Esophagus squamous epithelium (tissue), 4 donors: Measurements from ENCODE around the gene SCRN1.

Experiments used
- POLR2A ChIP-seq, 4 donors: fragments of 450-650 bp; IDR thresholded peaks; one replicate each; pipeline ENCODE4 v1.6.1; 2017; ENCODE audit warnings: antibody characterized with exemption in 4 of 4, mild to moderate bottlenecking in 4 of 4, moderate library complexity in 3 of 4
- TF ChIP-seq, protein P1 (sequence below), 6 experiments: fragments of 450-650 bp in 4 of 6; fragments of 200-600 bp in 2 of 6; sonication (generic) in 2 of 6; IDR thresholded peaks; one replicate each; pipeline ENCODE4 v1.5.1; 2016 to 2019; ENCODE audit warnings: antibody characterized with exemption in 6 of 6, mild to moderate bottlenecking in 4 of 6, moderate library complexity in 4 of 6

DNA sequence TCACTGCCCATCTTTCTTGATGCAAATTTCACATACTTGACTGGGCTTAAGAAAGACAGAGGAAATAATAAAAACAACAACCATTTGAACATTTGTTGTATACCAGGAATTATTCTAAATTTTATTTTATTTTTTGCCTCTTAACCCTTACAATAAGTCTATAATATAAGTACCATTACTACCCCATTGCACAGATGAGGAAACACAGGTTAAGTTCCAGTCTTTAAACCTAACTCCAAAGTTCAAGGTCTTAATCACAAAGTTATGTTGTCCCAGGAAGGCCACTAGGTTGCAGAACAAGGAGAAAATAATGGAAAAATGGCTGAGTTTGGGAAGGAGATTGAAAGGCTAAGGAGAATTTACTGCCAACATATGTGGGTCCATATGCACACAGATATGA is 33.4 kb upstream of the SCRN1 start:
- TF ChIP-seq POLR2A (IDR thresholded peaks at IDR 0.05), result no peak
- TF ChIP-seq, protein P1, sequence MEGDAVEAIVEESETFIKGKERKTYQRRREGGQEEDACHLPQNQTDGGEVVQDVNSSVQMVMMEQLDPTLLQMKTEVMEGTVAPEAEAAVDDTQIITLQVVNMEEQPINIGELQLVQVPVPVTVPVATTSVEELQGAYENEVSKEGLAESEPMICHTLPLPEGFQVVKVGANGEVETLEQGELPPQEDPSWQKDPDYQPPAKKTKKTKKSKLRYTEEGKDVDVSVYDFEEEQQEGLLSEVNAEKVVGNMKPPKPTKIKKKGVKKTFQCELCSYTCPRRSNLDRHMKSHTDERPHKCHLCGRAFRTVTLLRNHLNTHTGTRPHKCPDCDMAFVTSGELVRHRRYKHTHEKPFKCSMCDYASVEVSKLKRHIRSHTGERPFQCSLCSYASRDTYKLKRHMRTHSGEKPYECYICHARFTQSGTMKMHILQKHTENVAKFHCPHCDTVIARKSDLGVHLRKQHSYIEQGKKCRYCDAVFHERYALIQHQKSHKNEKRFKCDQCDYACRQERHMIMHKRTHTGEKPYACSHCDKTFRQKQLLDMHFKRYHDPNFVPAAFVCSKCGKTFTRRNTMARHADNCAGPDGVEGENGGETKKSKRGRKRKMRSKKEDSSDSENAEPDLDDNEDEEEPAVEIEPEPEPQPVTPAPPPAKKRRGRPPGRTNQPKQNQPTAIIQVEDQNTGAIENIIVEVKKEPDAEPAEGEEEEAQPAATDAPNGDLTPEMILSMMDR (IDR thresholded peaks at IDR 0.05), result no peak
